GM18517 (cell line): ENCODE results near the gene RETN.
A peak's percentile ranks its signal among the peaks of the same experiment; 100 is the strongest.

Experiments used
- ATAC-seq: cut with Tn5 transposase; IDR thresholded peaks from one replicate; pipeline ENCODE4 v1.9.1; 2021; ENCODE audit warnings: mild to moderate bottlenecking, moderate library complexity; ENCODE audit not compliant: unreplicated experiment

Gene RETN

GRCh38 chr19:7681340-7682174, 12.7 kb downstream of the RETN start:
- no peak for ATAC-seq

- no peak for ATAC-seq
Observed at GRCh38 chr19:7682175-7682855, 13.5 kb downstream of the RETN start.

- no peak for ATAC-seq
Observed at GRCh38 chr19:7685546-7686445, 16.9 kb downstream of the RETN start.

GRCh38 chr19:7687177-7687576, 18.3 kb downstream of the RETN start:
- no peak for ATAC-seq

GRCh38 chr19:7689165-7689564, 20.3 kb downstream of the RETN start:
- ATAC-seq = no peak

- ATAC-seq = no peak
Observed at GRCh38 chr19:7690779-7691258, 22.0 kb downstream of the RETN start.

GRCh38 chr19:7691497-7691896, 22.6 kb downstream of the RETN start:
- no peak for ATAC-seq

GRCh38 chr19:7692417-7693088, 23.7 kb downstream of the RETN start:
- no peak for ATAC-seq

GRCh38 chr19:7694499-7694898, 25.6 kb downstream of the RETN start:
- no peak for ATAC-seq

GRCh38 chr19:7697721-7698287, 29.0 kb downstream of the RETN start:
- no peak for ATAC-seq

- ATAC-seq = no peak
Observed at GRCh38 chr19:7698583-7698982, 29.7 kb downstream of the RETN start.

- ATAC-seq = no peak
Observed at GRCh38 chr19:7699003-7699402, 30.2 kb downstream of the RETN start.

- no peak for ATAC-seq
Observed at GRCh38 chr19:7699417-7700401, 30.9 kb downstream of the RETN start.

- no peak for ATAC-seq
Observed at GRCh38 chr19:7701049-7701653, 32.3 kb downstream of the RETN start.

- ATAC-seq = peak; percentile 68
Observed at GRCh38 chr19:7701654-7702457, 33.0 kb downstream of the RETN start, which contains the start of gene FCER2. Gene FCER2, minus strand, starts transcription at chr19:7702131. Its CDS starts 2,371 bp downstream, at chr19:7699760.

- ATAC-seq = no peak
Observed at GRCh38 chr19:7703332-7703731, 34.5 kb downstream of the RETN start.

GRCh38 chr19:7704280-7705060, 35.6 kb downstream of the RETN start:
- ATAC-seq = no peak
